Stomach (tissue), 4 donors: ENCODE data around the gene SOX6.

Source experiments
- CTCF ChIP-seq, 7 experiments: fragments of 450-650 bp in 4 of 7; fragments of 200-600 bp in 3 of 7; sonication (generic) in 3 of 7; IDR thresholded peaks; one replicate each; pipeline ENCODE4 v1.5.1; 2016 to 2019; ENCODE audit warnings: antibody characterized with exemption in 7 of 7, control low read depth in 2 of 7, mild to moderate bottlenecking in 1 of 7
- EP300 ChIP-seq: sonication (generic); formaldehyde crosslinking; IDR thresholded peaks from one replicate; pipeline ENCODE4 v1.6.1; 2017; ENCODE audit warnings: antibody characterized with exemption
- POLR2A ChIP-seq, 4 donors: fragments of 450-650 bp; IDR thresholded peaks; one replicate each; pipeline ENCODE4 v1.6.1; 2016; ENCODE audit warnings: antibody characterized with exemption in 4 of 4, control low read depth in 2 of 4, mild to moderate bottlenecking in 1 of 4, moderate library complexity in 1 of 4
- POLR2AphosphoS5 ChIP-seq, 3 donors: sonication (generic); formaldehyde crosslinking; IDR thresholded peaks; one replicate each; pipeline ENCODE4 v1.6.1; 2016; ENCODE audit warnings: antibody characterized with exemption in 3 of 3

GRCh38 chr11:16136792-16137390 lies 219.5 kb downstream of the SOX6 start:
- no peak for TF ChIP-seq POLR2AphosphoS5 (IDR thresholded peaks at IDR 0.05)
- TF ChIP-seq CTCF (IDR thresholded peaks at IDR 0.05): no peak
- TF ChIP-seq POLR2A (IDR thresholded peaks at IDR 0.05): no peak
- TF ChIP-seq EP300: no peak
